ENCODE measurements around the gene TPSAB1. TPM values are rescaled to one million over a fixed set of nuclear protein-coding genes. Genes with fewer than 3 reads are reported as not detected.
"Not testable (repeated sequence)": the region's sequence is repeated elsewhere in the genome, so short reads cannot be mapped to it uniquely, and the experiment has no call there.

Gene TPSAB1
- not detected in 2 replicates for total RNA-seq (2012; rRNA removed)

DNA sequence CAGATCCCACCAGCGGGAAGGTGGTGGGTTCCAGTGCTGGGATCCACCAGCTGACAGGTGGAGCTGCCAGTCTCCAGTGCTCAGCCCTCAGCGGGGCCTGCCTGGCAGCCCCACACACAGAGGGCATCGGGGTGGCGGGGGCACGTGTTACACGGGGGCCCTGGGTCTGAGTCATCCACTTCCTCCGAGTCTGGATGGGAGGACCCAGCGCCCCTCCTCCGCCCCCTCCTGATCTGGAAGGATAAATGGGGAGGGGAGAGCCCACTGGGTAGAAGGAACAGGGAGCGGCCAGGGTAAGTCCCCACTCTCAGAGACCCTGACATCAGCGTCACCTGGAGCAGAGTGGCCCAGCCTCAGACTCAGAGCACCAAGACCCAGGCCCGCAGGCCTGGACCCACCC lies at the start of gene TPSAB1:
Gene TPSAB1, plus strand, starts transcription at position 270 of the 400 bp plus-strand sequence. CDS start 234 bp downstream, outside the sequence.
- not testable (repeated sequence) for H3K27me3 ChIP-seq (ENCODE audit: control insufficient read depth, insufficient read depth, low read length); H3K4me2 ChIP-seq (ENCODE audit: low read length); H3K9ac ChIP-seq (ENCODE audit: low read depth, low read length)

DNA sequence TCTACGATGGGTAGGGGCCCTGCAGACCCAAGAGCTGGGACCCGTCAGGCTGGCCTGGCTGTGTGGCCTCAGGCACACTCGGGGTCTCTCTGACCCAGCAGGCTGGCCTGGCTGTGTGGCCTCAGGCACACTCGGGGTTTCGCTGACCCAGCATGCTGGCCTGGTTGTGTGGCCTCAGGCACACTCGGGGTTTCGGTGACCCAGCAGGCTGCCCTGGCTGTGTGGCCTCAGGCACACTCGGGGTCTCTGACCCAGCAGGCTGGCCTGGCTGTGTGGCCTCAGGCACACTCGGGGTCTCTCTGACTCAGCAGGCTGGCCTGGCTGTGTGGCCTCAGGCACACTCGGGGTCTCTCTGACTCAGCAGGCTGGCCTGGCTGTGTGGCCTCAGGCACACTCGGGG lies 49.7 kb upstream of the TPSAB1 start:
- not testable (repeated sequence) for H3K9ac ChIP-seq (ENCODE audit: low read depth, low read length); H3K4me2 ChIP-seq (ENCODE audit: low read length); H3K36me3 ChIP-seq (ENCODE audit: insufficient read depth, low read length); H3K9me3 ChIP-seq (replicated peaks; ENCODE audit: low read length); H3K4me3 ChIP-seq (ENCODE audit: low read length); H3K4me1 ChIP-seq (ENCODE audit: control insufficient read depth, insufficient read depth, low read length)
- peaks cover 20% of the 10 kb centered on the region for H3K27me3 ChIP-seq (ENCODE audit: control insufficient read depth, insufficient read depth, low read length)

More for the DNA sequence above, at the start of gene TPSAB1:
- not testable (repeated sequence) for H3K4me1 ChIP-seq (ENCODE audit: control insufficient read depth, insufficient read depth, low read length); H3K4me3 ChIP-seq (ENCODE audit: low read length); H3K9me3 ChIP-seq (replicated peaks; ENCODE audit: low read length); H3K36me3 ChIP-seq (ENCODE audit: insufficient read depth, low read length)

DNA sequence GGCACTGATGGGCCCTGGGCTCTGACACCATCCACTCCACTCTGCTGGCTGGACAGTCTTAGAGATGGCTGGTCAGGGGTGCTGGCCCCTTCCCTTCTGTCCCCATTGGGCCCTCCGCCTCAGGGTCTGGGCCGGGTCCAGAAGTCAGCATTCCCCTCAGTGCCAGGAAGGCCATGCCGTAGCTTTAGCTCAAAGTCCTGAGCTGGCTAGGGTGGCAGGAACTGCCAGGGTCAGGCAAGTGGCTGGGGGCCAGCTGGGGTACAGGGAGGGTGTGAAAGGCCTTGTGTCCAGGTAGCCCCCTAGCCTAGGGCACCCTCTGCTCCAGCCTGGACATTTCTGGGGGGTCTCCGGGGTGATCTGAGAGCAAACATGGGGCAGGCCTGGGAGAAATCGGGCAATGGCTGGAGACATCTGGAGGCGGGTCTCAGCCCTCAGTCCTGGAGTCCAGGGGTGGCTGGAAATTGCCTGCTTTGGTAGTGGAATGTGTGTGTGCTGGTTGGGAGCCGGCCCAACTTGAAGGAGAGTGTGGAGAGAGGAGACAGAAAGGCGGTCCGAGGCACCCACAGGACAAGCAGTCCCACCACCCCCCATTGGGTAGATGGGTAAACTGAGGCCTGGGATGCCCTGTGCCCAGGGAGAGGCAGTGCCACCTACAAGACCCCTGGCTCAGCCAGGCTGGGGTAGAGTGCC lies 48.0 kb upstream of the TPSAB1 start:
- Histone ChIP-seq H3K36me3 (ENCODE audit: insufficient read depth, low read length) (no peaks in the 10 kb centered on the region), H3K27me3 (ENCODE audit: control insufficient read depth, insufficient read depth, low read length) (peaks cover 26% of the 10 kb centered on the region), H3K4me2 (ENCODE audit: low read length) (no peak overlapping the region), H3K4me3 (ENCODE audit: low read length) (no peak overlapping the region), H3K4me1 (ENCODE audit: control insufficient read depth, insufficient read depth, low read length) (no peaks in the 10 kb centered on the region), H3K9me3 (replicated peaks; ENCODE audit: low read length) (no peaks in the 10 kb centered on the region), H3K9ac (ENCODE audit: low read depth, low read length) (no peak overlapping the region)

DNA sequence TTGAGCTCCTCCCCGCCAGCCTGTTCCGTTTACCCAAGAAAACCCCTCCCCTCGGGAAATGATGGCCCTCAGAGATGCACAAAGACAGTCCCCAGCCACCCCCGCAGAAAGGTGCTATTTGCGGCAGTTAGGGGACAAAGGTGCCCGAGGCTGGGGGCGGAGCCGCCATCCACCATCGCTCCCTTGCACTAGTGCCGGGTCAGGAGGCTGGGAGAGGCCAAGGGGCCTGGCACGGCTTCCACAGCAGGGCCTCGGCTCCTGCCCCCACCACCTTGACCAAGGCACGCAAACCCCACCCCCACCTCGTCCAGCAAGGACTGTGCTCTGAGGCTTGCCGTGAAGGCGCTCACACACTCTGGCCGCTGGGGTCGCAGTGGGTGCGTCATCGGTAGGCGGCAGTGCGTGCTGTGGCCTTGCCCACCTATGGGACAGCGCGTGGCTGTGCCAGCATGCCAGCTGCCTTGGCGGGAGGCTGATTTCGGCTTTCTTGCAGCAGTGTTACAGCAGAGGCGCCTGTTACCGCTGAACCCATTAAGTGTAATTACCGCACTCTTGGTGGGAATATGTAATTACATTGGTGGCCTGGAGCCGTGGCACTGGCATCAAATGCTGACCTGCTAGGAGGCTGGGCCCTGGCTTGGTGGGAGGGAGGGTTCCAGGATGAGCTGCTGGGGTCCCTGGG lies 47.2 kb upstream of the TPSAB1 start:
- Histone ChIP-seq H3K36me3 (ENCODE audit: insufficient read depth, low read length) (no peaks in the 10 kb centered on the region), H3K9ac (ENCODE audit: low read depth, low read length) (no peak overlapping the region), H3K4me2 (ENCODE audit: low read length) (no peak overlapping the region), H3K9me3 (replicated peaks; ENCODE audit: low read length) (no peaks in the 10 kb centered on the region), H3K4me1 (ENCODE audit: control insufficient read depth, insufficient read depth, low read length) (no peaks in the 10 kb centered on the region), H3K4me3 (ENCODE audit: low read length) (no peak overlapping the region), H3K27me3 (ENCODE audit: control insufficient read depth, insufficient read depth, low read length) (peaks cover 20% of the 10 kb centered on the region)

DNA sequence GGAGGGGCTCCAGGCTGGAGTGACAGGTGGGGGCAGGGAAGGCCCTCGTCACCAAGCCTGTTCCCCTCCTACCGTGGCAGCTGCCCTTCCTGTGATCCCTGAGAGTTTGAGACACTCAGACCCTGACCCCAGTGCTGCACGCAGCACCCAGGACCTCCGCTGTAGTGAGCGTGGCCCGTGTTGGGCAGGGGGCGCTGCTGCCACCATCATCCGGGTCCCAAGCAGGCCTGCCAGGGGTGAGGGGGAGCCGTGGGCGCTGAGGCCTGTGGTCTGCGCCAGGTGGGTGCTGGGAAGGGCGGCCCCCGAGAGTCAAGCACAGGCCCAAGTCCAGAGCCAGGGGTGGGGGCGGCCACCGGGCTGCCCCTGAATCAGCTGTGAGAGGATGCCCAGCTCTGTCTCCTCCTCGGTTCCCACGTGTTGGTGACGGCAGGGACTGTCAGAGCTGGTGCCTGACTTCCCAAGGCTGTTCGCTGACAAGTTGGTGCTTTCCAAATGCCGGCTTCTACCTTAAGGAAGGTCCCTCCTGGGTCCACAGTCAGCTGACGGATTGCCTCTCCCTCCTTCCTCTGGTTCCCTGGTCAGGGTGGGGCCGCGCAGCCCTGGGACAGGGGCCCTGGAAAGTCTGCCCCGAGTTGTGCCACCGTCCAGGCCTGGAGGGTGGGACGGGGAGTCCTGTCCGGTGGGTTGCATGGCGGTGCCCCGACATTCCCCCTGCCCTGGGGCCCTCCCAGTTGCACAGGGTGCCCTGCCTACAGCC lies 46.5 kb upstream of the TPSAB1 start:
- no peaks in the 10 kb centered on the region for H3K9me3 ChIP-seq (replicated peaks; ENCODE audit: low read length)
- no peak overlapping the region for H3K9ac ChIP-seq (ENCODE audit: low read depth, low read length)
- H3K4me3 ChIP-seq (ENCODE audit: low read length), result no peak overlapping the region
- no peaks in the 10 kb centered on the region for H3K36me3 ChIP-seq (ENCODE audit: insufficient read depth, low read length)
- H3K4me2 ChIP-seq (ENCODE audit: low read length), result no peak overlapping the region
- no peaks in the 10 kb centered on the region for H3K4me1 ChIP-seq (ENCODE audit: control insufficient read depth, insufficient read depth, low read length)
- H3K27me3 ChIP-seq (ENCODE audit: control insufficient read depth, insufficient read depth, low read length), result peaks cover 20% of the 10 kb centered on the region

DNA sequence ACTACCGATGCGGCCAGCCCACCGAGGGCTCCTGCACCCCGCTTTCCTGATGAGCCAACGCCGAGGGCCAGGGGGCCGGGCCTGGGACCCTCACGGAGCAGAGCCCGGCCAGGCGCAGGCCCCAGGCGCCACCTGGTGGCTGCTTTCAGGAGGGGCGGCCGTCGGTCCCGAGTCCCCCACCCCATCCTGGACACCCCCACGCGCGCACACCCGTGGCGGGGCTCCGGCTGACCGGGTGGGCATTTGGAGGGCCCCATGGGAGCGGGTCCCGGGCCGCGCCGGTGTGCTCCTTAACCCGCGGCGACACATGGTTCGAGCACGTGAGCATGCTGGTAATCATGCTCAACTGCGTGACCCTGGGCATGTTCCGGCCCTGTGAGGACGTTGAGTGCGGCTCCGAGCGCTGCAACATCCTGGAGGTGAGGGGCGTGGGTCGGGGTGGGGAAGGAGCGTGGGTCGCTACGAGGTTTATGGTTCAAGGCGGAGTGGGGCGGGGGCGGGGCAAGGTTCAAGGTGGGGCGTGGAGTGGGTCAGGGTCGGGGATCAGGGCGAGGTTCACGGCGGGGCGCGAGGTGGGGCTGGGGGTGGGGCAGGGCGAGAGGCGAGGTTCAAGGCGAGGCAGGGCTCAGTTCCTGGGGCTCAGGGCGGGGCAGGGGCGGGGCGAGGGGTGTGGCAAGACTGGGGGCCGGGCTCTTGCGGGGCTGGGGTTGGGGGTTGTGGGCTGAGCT lies 45.7 kb upstream of the TPSAB1 start:
- H3K4me1 ChIP-seq (ENCODE audit: control insufficient read depth, insufficient read depth, low read length), result no peaks in the 10 kb centered on the region
- H3K27me3 ChIP-seq (ENCODE audit: control insufficient read depth, insufficient read depth, low read length), result peaks cover 20% of the 10 kb centered on the region
- H3K4me3 ChIP-seq (ENCODE audit: low read length), result no peak overlapping the region
- no peak overlapping the region for H3K9ac ChIP-seq (ENCODE audit: low read depth, low read length)
- no peaks in the 10 kb centered on the region for H3K9me3 ChIP-seq (replicated peaks; ENCODE audit: low read length)
- H3K36me3 ChIP-seq (ENCODE audit: insufficient read depth, low read length), result no peaks in the 10 kb centered on the region
- H3K4me2 ChIP-seq (ENCODE audit: low read length), result no peak overlapping the region

DNA sequence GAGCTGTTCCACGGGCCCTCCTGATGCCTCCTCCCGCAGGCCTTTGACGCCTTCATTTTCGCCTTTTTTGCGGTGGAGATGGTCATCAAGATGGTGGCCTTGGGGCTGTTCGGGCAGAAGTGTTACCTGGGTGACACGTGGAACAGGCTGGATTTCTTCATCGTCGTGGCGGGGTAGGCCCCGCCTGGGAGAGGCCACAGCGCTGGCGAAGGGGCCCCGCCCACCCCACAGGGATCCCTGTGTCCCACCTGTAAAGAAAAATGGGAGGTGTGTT lies 45.2 kb upstream of the TPSAB1 start:
- Histone ChIP-seq H3K4me2 (ENCODE audit: low read length) (no peak overlapping the region), H3K27me3 (ENCODE audit: control insufficient read depth, insufficient read depth, low read length) (peaks cover 20% of the 10 kb centered on the region), H3K9ac (ENCODE audit: low read depth, low read length) (no peak overlapping the region), H3K36me3 (ENCODE audit: insufficient read depth, low read length) (no peaks in the 10 kb centered on the region), H3K4me1 (ENCODE audit: control insufficient read depth, insufficient read depth, low read length) (no peaks in the 10 kb centered on the region), H3K4me3 (ENCODE audit: low read length) (no peak overlapping the region), H3K9me3 (replicated peaks; ENCODE audit: low read length) (no peaks in the 10 kb centered on the region)

DNA sequence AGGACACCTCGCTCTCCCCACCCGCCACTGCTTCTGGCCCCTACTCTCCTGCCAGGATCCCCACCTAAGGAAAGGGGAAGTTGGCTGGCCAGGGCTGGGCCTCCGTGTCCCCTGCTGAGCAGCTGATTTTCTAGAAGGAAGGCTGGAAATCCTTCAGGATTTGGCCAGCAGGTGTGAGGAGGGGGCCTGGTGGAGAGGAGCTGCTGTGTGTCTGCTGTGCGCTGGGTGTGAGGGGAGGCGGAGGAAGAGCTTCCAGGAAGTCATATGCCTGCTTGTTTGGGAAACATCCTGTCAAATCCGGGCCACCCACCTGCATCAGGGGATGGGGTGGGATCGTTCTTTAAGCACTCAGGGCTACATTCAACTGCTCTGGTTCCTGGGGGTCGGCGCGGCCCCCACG lies 44.0 kb upstream of the TPSAB1 start:
- Histone ChIP-seq H3K9me3 (replicated peaks; ENCODE audit: low read length) (no peaks in the 10 kb centered on the region), H3K4me1 (ENCODE audit: control insufficient read depth, insufficient read depth, low read length) (no peaks in the 10 kb centered on the region), H3K4me2 (ENCODE audit: low read length) (no peak overlapping the region), H3K9ac (ENCODE audit: low read depth, low read length) (no peak overlapping the region), H3K27me3 (ENCODE audit: control insufficient read depth, insufficient read depth, low read length) (peaks cover 20% of the 10 kb centered on the region), H3K36me3 (ENCODE audit: insufficient read depth, low read length) (no peaks in the 10 kb centered on the region), H3K4me3 (ENCODE audit: low read length) (no peak overlapping the region)

DNA sequence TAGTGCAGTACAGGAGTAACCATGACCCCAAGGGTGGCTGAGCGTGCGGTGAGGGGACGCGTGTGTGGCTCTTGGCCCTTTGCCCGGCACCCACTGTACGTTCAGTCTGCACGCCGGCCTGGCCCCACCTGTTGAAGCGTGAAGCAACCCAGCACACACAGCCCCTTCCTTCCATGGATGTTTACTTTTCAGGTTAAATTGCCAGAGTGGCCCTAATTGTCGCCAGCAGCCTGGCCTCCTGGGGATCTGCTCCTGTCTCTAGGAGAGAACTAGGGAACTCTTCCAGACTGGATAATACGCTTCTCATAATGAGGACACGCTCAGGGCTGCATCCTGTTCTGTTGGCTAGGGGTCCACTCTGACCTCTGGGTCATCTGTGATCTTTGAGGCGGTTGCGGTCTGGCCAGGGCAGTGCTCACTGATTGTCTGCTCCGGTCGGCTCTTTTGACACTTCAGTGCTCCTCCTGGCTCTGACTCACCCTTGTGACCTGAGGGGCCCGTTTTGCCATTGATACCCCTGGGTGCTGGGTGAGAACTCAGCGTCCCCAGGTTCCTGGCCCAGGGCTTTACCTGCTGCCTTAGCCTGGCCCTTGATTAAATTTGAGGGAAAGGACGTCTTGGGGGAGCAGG lies 43.2 kb upstream of the TPSAB1 start:
- Histone ChIP-seq H3K9me3 (replicated peaks; ENCODE audit: low read length) (no peaks in the 10 kb centered on the region), H3K9ac (ENCODE audit: low read depth, low read length) (no peak overlapping the region), H3K4me3 (ENCODE audit: low read length) (no peak overlapping the region), H3K4me2 (ENCODE audit: low read length) (no peak overlapping the region), H3K4me1 (ENCODE audit: control insufficient read depth, insufficient read depth, low read length) (no peaks in the 10 kb centered on the region), H3K27me3 (ENCODE audit: control insufficient read depth, insufficient read depth, low read length) (peaks cover 20% of the 10 kb centered on the region), H3K36me3 (ENCODE audit: insufficient read depth, low read length) (no peaks in the 10 kb centered on the region)

DNA sequence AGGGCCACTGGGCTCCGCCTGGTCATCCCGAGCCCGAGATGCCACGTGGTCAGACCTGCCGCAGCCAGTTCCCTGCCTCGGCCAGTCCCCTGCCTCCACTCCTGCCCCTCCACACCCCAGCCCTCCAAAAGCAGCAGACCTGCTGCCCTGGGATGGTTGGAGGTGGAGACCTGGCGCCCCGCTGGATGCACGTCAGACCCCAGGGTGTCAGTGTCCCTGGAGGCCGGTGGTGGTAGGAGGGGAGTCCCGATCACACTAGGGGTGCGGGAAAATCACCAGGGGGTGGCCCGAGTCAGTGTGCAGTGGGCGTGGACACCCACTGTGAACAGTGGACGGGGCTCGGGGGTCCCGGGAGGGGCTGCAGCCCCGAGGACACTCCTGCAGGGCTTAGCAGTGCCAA lies 42.3 kb upstream of the TPSAB1 start:
- Histone ChIP-seq H3K36me3 (ENCODE audit: insufficient read depth, low read length) (no peaks in the 10 kb centered on the region), H3K4me1 (ENCODE audit: control insufficient read depth, insufficient read depth, low read length) (no peaks in the 10 kb centered on the region), H3K4me2 (ENCODE audit: low read length) (no peak overlapping the region), H3K27me3 (ENCODE audit: control insufficient read depth, insufficient read depth, low read length) (peaks cover 14% of the 10 kb centered on the region), H3K4me3 (ENCODE audit: low read length) (no peak overlapping the region), H3K9ac (ENCODE audit: low read depth, low read length) (no peak overlapping the region), H3K9me3 (replicated peaks; ENCODE audit: low read length) (no peaks in the 10 kb centered on the region)

DNA sequence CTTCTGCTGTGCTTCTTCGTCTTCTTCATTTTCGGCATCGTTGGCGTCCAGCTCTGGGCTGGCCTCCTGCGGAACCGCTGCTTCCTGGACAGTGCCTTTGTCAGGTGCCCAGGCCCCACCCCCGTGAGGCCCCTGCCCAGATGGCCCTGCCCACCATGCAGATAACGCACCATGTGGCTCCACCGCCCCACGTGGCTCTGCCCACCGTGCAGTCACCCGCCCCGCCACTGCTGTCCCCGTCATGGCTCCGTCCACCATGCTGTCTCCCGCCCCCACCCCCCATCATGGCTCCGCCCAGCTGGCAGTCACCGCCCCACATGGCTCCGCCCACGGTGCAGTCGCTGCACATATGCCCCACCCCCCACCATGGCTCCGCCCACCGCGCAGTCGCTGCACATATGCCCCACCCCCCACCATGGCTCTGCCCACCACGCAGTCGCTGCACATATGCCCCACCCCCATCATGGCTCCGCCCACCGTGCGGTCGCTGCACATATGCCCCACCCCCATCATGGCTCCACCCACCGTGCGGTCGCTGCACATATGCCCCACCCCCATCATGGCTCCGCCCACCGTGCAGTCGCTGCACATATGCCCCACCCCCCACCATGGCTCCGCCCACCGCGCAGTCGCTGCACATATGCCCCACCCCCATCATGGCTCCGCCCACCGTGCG lies 41.7 kb upstream of the TPSAB1 start:
- H3K4me1 ChIP-seq (ENCODE audit: control insufficient read depth, insufficient read depth, low read length); H3K36me3 ChIP-seq (ENCODE audit: insufficient read depth, low read length); H3K9me3 ChIP-seq (replicated peaks; ENCODE audit: low read length); H3K27me3 ChIP-seq (ENCODE audit: control insufficient read depth, insufficient read depth, low read length); H3K4me2 ChIP-seq (ENCODE audit: low read length); H3K4me3 ChIP-seq (ENCODE audit: low read length); H3K9ac ChIP-seq (ENCODE audit: low read depth, low read length): not testable (repeated sequence)

Data from skeletal muscle satellite cell (primary cell).